H1 (cell line): ENCODE measurements around the gene SCAP. TPM values are rescaled to one million over a fixed set of nuclear protein-coding genes. Genes with fewer than 3 reads are reported as not detected.
A peak's percentile ranks its signal among the peaks of the same experiment; 100 is the strongest.

ENCODE experiments used
- CTCF ChIA-PET: fragments of 300-600 bp; sonication (Branson Sonifier 250); formaldehyde crosslinking; loops from one replicate; lab custom pipeline; 2021; ENCODE audit not compliant: partially characterized antibody; lab: Charles Lee
- POLR2A ChIA-PET: fragments of 300-600 bp; sonication (Branson Sonifier 250); formaldehyde crosslinking; loops from one replicate; lab custom pipeline; 2021; ENCODE audit warnings: inconsistent platforms; ENCODE audit not compliant: partially characterized antibody; lab: Charles Lee
- DNase-seq, 2 experiments: peaks; one replicate each; pipeline versions ENCODE4 v3.0.0 to v3.0.0-alpha.2; 2010 to 2022; ENCODE audit warnings: low spot score in 2 of 2, low read depth in 1 of 2, mixed read lengths in 1 of 2
- FAIRE-seq: peaks from 2 replicates; lab custom pipeline; 2011; peaks lifted over from hg19 to GRCh38; lab: Jason Lieb, UNC
- H2AFZ ChIP-seq: 2 replicates; pipeline ENCODE4 v1.8.1; 2012; ENCODE audit warnings: low read length, inconsistent platforms
- H2AK5ac ChIP-seq: 2 replicates; pipeline ENCODE4 v1.6.1; 2013; ENCODE audit warnings: low read depth, low read length
- H2BK120ac ChIP-seq: replicated peaks from 2 replicates; pipeline ENCODE3; 2013; ENCODE audit warnings: low read depth, low read length, inconsistent platforms
- H2BK12ac ChIP-seq: 2 replicates; pipeline ENCODE4 v1.6.1; 2013; ENCODE audit warnings: low read depth, low read length
- H2BK15ac ChIP-seq: 2 replicates; pipeline ENCODE4 v1.6.1; 2013; ENCODE audit warnings: low read length
- H2BK20ac ChIP-seq: 2 replicates; pipeline ENCODE4 v1.6.1; 2013; ENCODE audit warnings: low read length
- H2BK5ac ChIP-seq: 2 replicates; pipeline ENCODE4 v1.6.1; 2013; ENCODE audit warnings: low read depth, low read length
- H3K14ac ChIP-seq: 2 replicates; pipeline ENCODE4 v1.6.1; 2013; ENCODE audit warnings: inconsistent platforms; ENCODE audit not compliant: insufficient read length
- H3K18ac ChIP-seq: 2 replicates; pipeline ENCODE4 v1.6.1; 2013; ENCODE audit warnings: low read length; ENCODE audit errors: extremely low read depth
- H3K23ac ChIP-seq: 2 replicates; pipeline ENCODE4 v1.6.1; 2013; ENCODE audit warnings: inconsistent platforms; ENCODE audit not compliant: insufficient read length
- H3K23me2 ChIP-seq: 2 replicates; pipeline ENCODE4 v1.6.1; 2013; ENCODE audit warnings: low read depth, low read length
- H3K27ac ChIP-seq: 2 replicates; pipeline ENCODE4 v1.6.1; 2011; ENCODE audit warnings: low read depth, low read length, inconsistent platforms
- H3K27me3 ChIP-seq, 4 experiments: replicated peaks in 1 of 4; 1 replicate in 1 of 4; 2 replicates in 3 of 4; pipeline versions ENCODE4 v1.6.1 to v1.8.1; 2011 to 2013; ENCODE audit warnings: low read length in 3 of 4, mild to moderate bottlenecking in 3 of 4, inconsistent platforms in 2 of 4, mixed read lengths in 2 of 4, moderate library complexity in 1 of 4; ENCODE audit not compliant: control insufficient read depth in 3 of 4, insufficient read depth in 3 of 4; ENCODE audit errors: extremely low read depth in 1 of 4
- H3K36me3 ChIP-seq, 4 experiments: 2 replicates each; pipeline versions ENCODE4 v1.6.1 to v1.8.1; 2011 to 2013; ENCODE audit warnings: mild to moderate bottlenecking in 4 of 4, low read length in 3 of 4, moderate library complexity in 2 of 4, control low read depth in 1 of 4, inconsistent platforms in 1 of 4; ENCODE audit not compliant: insufficient read depth in 4 of 4, control insufficient read depth in 2 of 4
- H3K4ac ChIP-seq: replicated peaks from 2 replicates; pipeline ENCODE3; 2013; ENCODE audit warnings: low read length, low read depth, mixed read lengths, inconsistent platforms; ENCODE audit not compliant: insufficient read length
- H3K4me1 ChIP-seq, 4 experiments: replicated peaks in 1 of 4; 1 replicate in 1 of 4; 2 replicates in 3 of 4; pipeline versions ENCODE4 v1.6.1 to v1.8.1; 2011 to 2013; ENCODE audit warnings: low read length in 3 of 4, inconsistent platforms in 2 of 4, mixed read lengths in 1 of 4; ENCODE audit not compliant: insufficient read depth in 4 of 4, control insufficient read depth in 3 of 4
- H3K4me2 ChIP-seq, 2 experiments: 2 replicates each; pipeline versions ENCODE4 v1.6.1 to v1.8.1; 2011 to 2013; ENCODE audit warnings: low read depth in 2 of 2, low read length in 2 of 2, control low read depth in 1 of 2, inconsistent platforms in 1 of 2, mild to moderate bottlenecking in 1 of 2; ENCODE audit not compliant: insufficient read depth in 1 of 2
- H3K4me3 ChIP-seq, 4 experiments: fragments of 200-600, 300-600 bp in 1 of 4; sonication (generic), shearing (Covaris generic), sonication (Bioruptor Twin) in 1 of 4; 2 replicates each; pipeline versions ENCODE4 v1.5.1 to v1.8.1; 2011 to 2016; ENCODE audit warnings: low read length in 4 of 4, low read depth in 3 of 4, control low read depth in 2 of 4, inconsistent platforms in 2 of 4, mild to moderate bottlenecking in 2 of 4, mixed read lengths in 1 of 4, moderate library complexity in 1 of 4; ENCODE audit not compliant: insufficient read depth in 2 of 4; ENCODE audit errors: extremely low read depth in 1 of 4
- H3K56ac ChIP-seq: replicated peaks from 2 replicates; pipeline ENCODE3; 2013; ENCODE audit warnings: low read depth, mild to moderate bottlenecking, mixed read lengths, low read length, inconsistent platforms; ENCODE audit not compliant: insufficient read length
- H3K79me1 ChIP-seq: 2 replicates; pipeline ENCODE4 v1.6.1; 2013; ENCODE audit warnings: low read depth, low read length, control low read depth
- H3K79me2 ChIP-seq, 2 experiments: 2 replicates each; pipeline versions ENCODE4 v1.6.1 to v1.8.1; 2012 to 2013; ENCODE audit warnings: low read length in 2 of 2, mild to moderate bottlenecking in 2 of 2, inconsistent platforms in 1 of 2; ENCODE audit not compliant: insufficient read depth in 2 of 2, control insufficient read depth in 1 of 2
- H3K9ac ChIP-seq, 4 experiments: replicated peaks in 1 of 4; 1 replicate in 1 of 4; 2 replicates in 3 of 4; pipeline versions ENCODE4 v1.6.1 to v1.8.1; 2011 to 2013; ENCODE audit warnings: low read depth in 3 of 4, low read length in 3 of 4, control low read depth in 2 of 4, mild to moderate bottlenecking in 2 of 4, moderate library complexity in 2 of 4, inconsistent platforms in 1 of 4; ENCODE audit errors: extremely low read depth in 1 of 4
- H3K9me3 ChIP-seq, 2 experiments: 2 replicates each; pipeline versions ENCODE4 v1.6.1 to v1.8.1; 2012 to 2013; ENCODE audit warnings: mild to moderate bottlenecking in 2 of 2, moderate library complexity in 2 of 2, control low read depth in 1 of 2, inconsistent platforms in 1 of 2, low read depth in 1 of 2, low read length in 1 of 2, mixed read lengths in 1 of 2; ENCODE audit not compliant: insufficient read depth in 2 of 2
- H4K20me1 ChIP-seq, 2 experiments: replicated peaks in 1 of 2; 2 replicates each; pipeline versions ENCODE3 to v1.8.1; 2011 to 2013; ENCODE audit warnings: inconsistent platforms in 2 of 2, low read length in 2 of 2, mild to moderate bottlenecking in 1 of 2; ENCODE audit not compliant: insufficient read depth in 2 of 2, control insufficient read depth in 1 of 2
- H4K5ac ChIP-seq: 2 replicates; pipeline ENCODE4 v1.6.1; 2013; ENCODE audit warnings: low read length, low read depth, mixed read lengths, inconsistent platforms; ENCODE audit not compliant: insufficient read length
- H4K8ac ChIP-seq: 2 replicates; pipeline ENCODE4 v1.8.0; 2013; ENCODE audit warnings: mild to moderate bottlenecking, moderate library complexity, low read length, inconsistent platforms; ENCODE audit not compliant: insufficient read depth; ENCODE audit errors: extremely low read depth
- H4K91ac ChIP-seq: replicated peaks from 2 replicates; pipeline ENCODE3; 2013; ENCODE audit warnings: low read length, mixed read lengths, inconsistent platforms; ENCODE audit not compliant: insufficient read length
- BCL11A ChIP-seq, 2 experiments: IDR thresholded peaks; one replicate each; pipeline ENCODE4 v1.6.1; 2011; ENCODE audit warnings: low read depth in 2 of 2, low read length in 2 of 2, mild to moderate bottlenecking in 2 of 2
- JUN ChIP-seq: IDR thresholded peaks from 2 replicates; pipeline ENCODE4 v1.6.1; 2011; ENCODE audit warnings: low read depth, mild to moderate bottlenecking, improper control_type of control experiment, low read length
- MAX ChIP-seq: IDR thresholded peaks from 2 replicates; pipeline ENCODE4 v1.6.1; 2012; ENCODE audit warnings: inconsistent platforms
- RBBP5 ChIP-seq: IDR thresholded peaks from 2 replicates; pipeline ENCODE4 v1.7.1; 2012; ENCODE audit warnings: low read depth, mild to moderate bottlenecking, inconsistent platforms, low read length, moderate library complexity, borderline replicate concordance
- RNF2 ChIP-seq: fragments of 200-900, 300-1000 bp; sonication (generic); IDR thresholded peaks from 2 replicates; pipeline ENCODE4 v1.7.1; 2016; ENCODE audit warnings: borderline replicate concordance, low read depth, mild to moderate bottlenecking, antibody characterized with exemption, low read length; ENCODE audit not compliant: poor library complexity, severe bottlenecking; ENCODE audit errors: missing control alignments
- SIX5 ChIP-seq: IDR thresholded peaks from 2 replicates; pipeline ENCODE4 v1.6.1; 2011; ENCODE audit warnings: mild to moderate bottlenecking, low read depth, low read length
- TAF7 ChIP-seq: optimal IDR thresholded peaks from 2 replicates; pipeline ENCODE3; 2011; ENCODE audit warnings: low read depth, mild to moderate bottlenecking, inconsistent platforms, low read length, moderate library complexity, borderline replicate concordance
- WGBS, 2 experiments: shearing (Covaris generic) in 1 of 2; methylation state at CpG; one replicate each; pipeline versions ENCODE4 v1.1.6 to v1.1.7; 2013 to 2015; ENCODE audit warnings: low lambda C conversion rate in 2 of 2, mixed read lengths in 2 of 2, inconsistent platforms in 1 of 2, low coverage in 1 of 2, missing lambda C conversion rate in 1 of 2; ENCODE audit not compliant: insufficient replicate concordance in 2 of 2, insufficient coverage in 1 of 2, insufficient read length in 1 of 2; ENCODE audit errors: extremely low coverage in 1 of 2, missing lambda C conversion rate in 1 of 2; 5-methylcytosine and 5-hydroxymethylcytosine counted together
- polyA plus RNA-seq, 7 experiments: library from polyadenylated mRNA; depleted of rRNA in 3 of 7; stranded (reverse) in 5 of 7; unstranded in 2 of 7; fragments of >200 nt in 5 of 7; fragments of 200-250 nt in 2 of 7; gene quantifications; 1 replicate in 5 of 7; 2 replicates in 1 of 7; 4 replicates in 1 of 7; pipeline versions ENCODE4 v1.2.1 to v1.2.3, GENCODE V29; 2011 to 2013; ENCODE audit warnings: missing spikeins in 2 of 7, mixed read lengths in 2 of 7
- total RNA-seq: library from RNA; stranded (reverse); fragmentation: NEBNext Ultra II Directional; extraction: Animal tissue kit (Norgen Biotek cat#: 25700); gene quantifications from 2 replicates; pipeline ENCODE4 v1.2.1, GENCODE V29; 2021

SCAP gene
- total and polyA plus RNA-seq, 2 of the 8 experiments (the other 6 are each of a cell fraction or from before 2014, with no cell fraction given): 74.0 to 114 TPM

DNA sequence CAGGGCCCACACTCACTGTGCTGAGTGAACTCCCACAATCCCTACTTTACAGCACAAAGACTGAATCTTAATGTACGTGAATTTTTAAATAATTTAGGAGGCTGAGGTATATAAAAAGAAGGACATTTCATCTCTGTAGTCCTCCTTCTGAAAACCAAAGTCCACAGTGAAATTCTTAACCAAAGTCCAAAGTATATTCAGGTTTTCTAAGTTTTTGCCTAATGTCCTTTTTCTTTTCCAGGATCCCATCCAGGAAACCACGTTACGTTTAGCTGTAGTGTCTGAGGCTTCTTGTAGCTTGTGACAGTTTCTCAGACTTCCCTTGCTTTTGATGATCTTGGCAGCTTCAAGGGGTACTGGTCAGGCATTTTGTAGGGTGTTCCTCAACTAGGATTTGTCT, 44.5 kb downstream of the SCAP start:
- H2AFZ ChIP-seq: no peak overlapping the region
- no peak overlapping the region for H3K18ac ChIP-seq
- H4K20me1 ChIP-seq: peaks cover 3 to 8% of the 10 kb centered on the region in 2 experiments
- ChIA-PET CTCF (interaction anchor here (8.5 kb wide), 1 partner anchor 9 kb away, joined by 66 read pairs; no protein-coding TSS in a partner anchor), POLR2A (interaction anchor here (1.1 kb wide), 1 partner anchor 9 kb away, joined by 3 read pairs; no protein-coding TSS in a partner anchor)
- H3K27me3 ChIP-seq: no peaks in the 10 kb centered on the region
- no peak overlapping the region for H3K4me2 ChIP-seq
- DNase-seq (no peak), FAIRE-seq (peak; percentile 7)
- no peak overlapping the region for H4K5ac ChIP-seq
- no peak overlapping the region for H3K14ac ChIP-seq
- no peak overlapping the region for H2BK120ac ChIP-seq
- H3K36me3 ChIP-seq: peaks cover 7 to 39% (median 27%) of the 10 kb centered on the region in 4 experiments; a peak in 7 of 8 replicates
- 96% methylated on average over 3 of the region's 3 CpGs; no CpG with 5 or more reads in 1 of the 2 experiments for WGBS, 2 experiments
- H3K9me3 ChIP-seq: no peaks in the 10 kb centered on the region
- 0 out of 2 replicates have a peak, but pooled peaks cover 2% of the 10 kb centered on the region for H3K79me1 ChIP-seq
- H2BK15ac ChIP-seq: no peak overlapping the region
- no peaks in the 10 kb centered on the region for H3K79me2 ChIP-seq
- H4K91ac ChIP-seq: no peak overlapping the region
- TF ChIP-seq RBBP5: no peak
- TF ChIP-seq RNF2: no peak
- TF ChIP-seq SIX5: no peak
- no peak for TF ChIP-seq MAX
- TF ChIP-seq TAF7: no peak
- no peak for TF ChIP-seq BCL11A (IDR thresholded peaks at IDR 0.05; ENCODE audit: low read depth in 2 of 2, low read length in 2 of 2)
- TF ChIP-seq JUN: no peak
- no peak overlapping the region for H2BK12ac ChIP-seq
- H3K4ac ChIP-seq: no peak overlapping the region
- H4K8ac ChIP-seq: no peak overlapping the region
- H3K9ac ChIP-seq: no peak overlapping the region
- H3K27ac ChIP-seq: no peak overlapping the region
- no peaks in the 10 kb centered on the region for H3K23me2 ChIP-seq
- no peak overlapping the region for H2AK5ac ChIP-seq
- no peak overlapping the region for H3K4me3 ChIP-seq
- H3K56ac ChIP-seq: no peak overlapping the region
- H2BK5ac ChIP-seq: no peak overlapping the region
- H2BK20ac ChIP-seq: no peak overlapping the region
- peaks cover 0 to 3% (median 0%) of the 10 kb centered on the region in 4 experiments; a peak in 1 of 7 replicates for H3K4me1 ChIP-seq
- no peak overlapping the region for H3K23ac ChIP-seq
